SK-N-SH (cell line): ENCODE results near the gene PGAP3. TPM values are rescaled to one million over a fixed set of nuclear protein-coding genes. Genes with fewer than 3 reads are reported as not detected.
A peak's percentile ranks its signal among the peaks of the same experiment; 100 is the strongest.

Experiments used
- CTCF ChIA-PET: fragments of 300-600, 350-600 bp; formaldehyde crosslinking; extraction: SDS; loops from one replicate; lab custom pipeline; 2021; lab: Yijun Ruan, JAX
- POLR2A ChIA-PET: fragments of 350-600 bp; sonication (Branson Sonifier 250); formaldehyde crosslinking; extraction: SDS; loops from one replicate; lab custom pipeline; 2020; ENCODE audit warnings: antibody characterized with exemption, inconsistent platforms; lab: Yijun Ruan, JAX
- DNase-seq: peaks from one replicate; pipeline ENCODE4 v3.0.0; 2012
- H2AFZ ChIP-seq: fragments of 200-600 bp; sonication (generic); 2 replicates; pipeline ENCODE4 v1.8.1; 2016; ENCODE audit warnings: antibody characterized with exemption, mild to moderate bottlenecking, low read depth
- H3F3A ChIP-seq: fragments of 200-600 bp; sonication (generic); replicated peaks from 2 replicates; pipeline ENCODE3; 2016; ENCODE audit warnings: antibody characterized with exemption, mild to moderate bottlenecking; ENCODE audit not compliant: insufficient read depth
- H3K27ac ChIP-seq, 2 experiments: fragments of 200-500 bp in 1 of 2; fragments of 200-600 bp in 1 of 2; sonication (Bioruptor generic) in 1 of 2; sonication (generic), shearing (Covaris generic) in 1 of 2; 2 replicates each; pipeline versions ENCODE4 v1.5.1 to v1.6.1; 2014 to 2016; ENCODE audit warnings: low read depth in 2 of 2, inconsistent platforms in 1 of 2, low read length in 1 of 2, mild to moderate bottlenecking in 1 of 2, mixed read lengths in 1 of 2
- H3K27me3 ChIP-seq: fragments of 200-600 bp; sonication (generic), shearing (Covaris generic); 2 replicates; pipeline ENCODE4 v1.6.1; 2016; ENCODE audit warnings: mixed run types; ENCODE audit not compliant: insufficient read depth
- H3K36me3 ChIP-seq, 2 experiments: fragments of 200-500 bp in 1 of 2; fragments of 200-600 bp in 1 of 2; sonication (Bioruptor generic) in 1 of 2; sonication (generic) in 1 of 2; replicated peaks in 1 of 2; 2 replicates each; pipeline versions ENCODE3 to v1.5.1; 2014 to 2016; ENCODE audit warnings: low read length in 1 of 2, mild to moderate bottlenecking in 1 of 2; ENCODE audit not compliant: insufficient read depth in 2 of 2, control insufficient read depth in 1 of 2
- H3K4me1 ChIP-seq, 2 experiments: fragments of 200-500 bp in 1 of 2; fragments of 200-600 bp in 1 of 2; sonication (Bioruptor generic) in 1 of 2; sonication (generic), shearing (Covaris generic) in 1 of 2; 2 replicates each; pipeline versions ENCODE4 v1.5.1 to v1.6.1; 2014 to 2016; ENCODE audit warnings: low read depth in 1 of 2, low read length in 1 of 2, mixed run types in 1 of 2; ENCODE audit not compliant: insufficient read depth in 2 of 2, control insufficient read depth in 1 of 2
- H3K4me2 ChIP-seq: fragments of 200-600 bp; sonication (generic), shearing (Covaris generic); 2 replicates; pipeline ENCODE4 v1.6.1; 2017; ENCODE audit warnings: mixed run types
- H3K4me3 ChIP-seq, 2 experiments: fragments of 200-500 bp in 1 of 2; fragments of 200-600 bp in 1 of 2; sonication (Bioruptor generic) in 1 of 2; sonication (generic), shearing (Covaris generic) in 1 of 2; 2 replicates each; pipeline versions ENCODE4 v1.5.1 to v1.8.1; 2014 to 2016; ENCODE audit warnings: low read depth in 2 of 2, inconsistent platforms in 1 of 2, low read length in 1 of 2, mild to moderate bottlenecking in 1 of 2, mixed read lengths in 1 of 2, moderate library complexity in 1 of 2
- H3K79me2 ChIP-seq: fragments of 200-600 bp; sonication (generic); 2 replicates; pipeline ENCODE4 v1.8.1; 2017; ENCODE audit warnings: mild to moderate bottlenecking; ENCODE audit not compliant: insufficient read depth
- H3K9ac ChIP-seq: fragments of 200-600 bp; sonication (generic); 2 replicates; pipeline ENCODE4 v1.6.1; 2017; ENCODE audit warnings: mixed run types
- H3K9me2 ChIP-seq: fragments of 200-600 bp; sonication (generic); 2 replicates; pipeline ENCODE4 v1.6.1; 2017; ENCODE audit warnings: mixed run types
- H3K9me3 ChIP-seq: fragments of 200-600 bp; sonication (generic); 2 replicates; pipeline ENCODE4 v1.6.1; 2017; ENCODE audit warnings: mixed run types, mild to moderate bottlenecking, moderate library complexity
- H4K20me1 ChIP-seq: fragments of 200-600 bp; sonication (generic); 2 replicates; pipeline ENCODE4 v1.6.1; 2017; ENCODE audit warnings: mild to moderate bottlenecking, mixed run types; ENCODE audit not compliant: insufficient read depth
- EP300 ChIP-seq, 2 experiments: IDR thresholded peaks; 2 replicates each; pipeline versions ENCODE4 v1.4.0 to v1.6.1; 2012; ENCODE audit warnings: borderline replicate concordance in 1 of 2, low read depth in 1 of 2, low read length in 1 of 2
- FOSL2 ChIP-seq: IDR thresholded peaks from 2 replicates; pipeline ENCODE4 v1.4.0; 2012; ENCODE audit warnings: low read depth, mild to moderate bottlenecking, moderate library complexity, borderline replicate concordance
- FOXJ3 ChIP-seq: sonication (generic); formaldehyde crosslinking; IDR thresholded peaks from 2 replicates; pipeline ENCODE4 v1.5.1; 2020; ENCODE audit warnings: mild to moderate bottlenecking, missing genetic modification reagents
- GABPA ChIP-seq: IDR thresholded peaks from 2 replicates; pipeline ENCODE4 v1.4.0; 2012; ENCODE audit warnings: low read depth, mild to moderate bottlenecking
- JUND ChIP-seq: IDR thresholded peaks from 2 replicates; pipeline ENCODE4 v1.4.0; 2012
- MEF2A ChIP-seq: IDR thresholded peaks from 2 replicates; pipeline ENCODE4 v1.4.0; 2012; ENCODE audit warnings: low read depth, borderline replicate concordance
- MXI1 ChIP-seq: IDR thresholded peaks from 2 replicates; pipeline ENCODE4 v1.6.1; 2012; ENCODE audit warnings: mild to moderate bottlenecking, low read depth, low read length, improper control_type of control experiment
- NRF1 ChIP-seq: IDR thresholded peaks from 2 replicates; pipeline ENCODE4 v1.6.1; 2012; ENCODE audit warnings: low read depth, mild to moderate bottlenecking, low read length
- RCOR1 ChIP-seq: fragments of 150-350 bp; IDR thresholded peaks from 2 replicates; pipeline ENCODE4 v1.6.1; 2017; ENCODE audit warnings: antibody characterized with exemption, low read length
- SIN3A ChIP-seq: IDR thresholded peaks from 2 replicates; pipeline ENCODE4 v1.6.1; 2012; ENCODE audit warnings: low read depth, mild to moderate bottlenecking, low read length, moderate library complexity, borderline replicate concordance
- TAF1 ChIP-seq: IDR thresholded peaks from 2 replicates; pipeline ENCODE4 v1.6.1; 2012; ENCODE audit warnings: low read depth, mild to moderate bottlenecking, low read length, moderate library complexity, borderline replicate concordance
- YY1 ChIP-seq: IDR thresholded peaks from 2 replicates; pipeline ENCODE4 v1.4.0; 2012; ENCODE audit warnings: low read depth, mild to moderate bottlenecking
- WGBS: methylation state at CpG from one replicate; pipeline ENCODE4 v1.1.6; 2017; ENCODE audit warnings: low lambda C conversion rate; 5-methylcytosine and 5-hydroxymethylcytosine counted together
- polyA plus RNA-seq, 3 experiments: library from polyadenylated mRNA; depleted of rRNA; stranded (reverse); fragments of >200 nt; gene quantifications; 2 replicates each; pipeline ENCODE4 v1.2.3, GENCODE V29; 2012
- TF ChIP-seq, protein P1 (sequence below): IDR thresholded peaks from 2 replicates; pipeline ENCODE4 v1.4.0; 2012; ENCODE audit warnings: low read depth, borderline replicate concordance
- TF ChIP-seq, protein P2 (sequence below): fragments of 150-350 bp; IDR thresholded peaks from 2 replicates; pipeline ENCODE4 v1.6.1; 2017; ENCODE audit warnings: antibody characterized with exemption, low read length, low read depth, borderline replicate concordance
- TF ChIP-seq, protein P3 (sequence below): IDR thresholded peaks from 2 replicates; pipeline ENCODE4 v1.4.0; 2012; ENCODE audit warnings: low read depth
- TF ChIP-seq, protein P4 (sequence below): fragments of 150-350 bp; IDR thresholded peaks from 2 replicates; pipeline ENCODE4 v1.6.1; 2016; ENCODE audit warnings: mild to moderate bottlenecking, low read depth, low read length
- TF ChIP-seq, protein P5 (sequence below): IDR thresholded peaks from 2 replicates; pipeline ENCODE4 v1.4.0; 2012; ENCODE audit warnings: low read depth, borderline replicate concordance
- TF ChIP-seq, protein P6 (sequence below): fragments of 200-600 bp; sonication (generic); IDR thresholded peaks from 2 replicates; pipeline ENCODE4 v1.6.1; 2017; ENCODE audit warnings: antibody characterized with exemption, mild to moderate bottlenecking, moderate library complexity

The PGAP3 gene
- polyA plus RNA-seq, 1 of the 3 experiments (the other 2 are of a cell fraction): 20.9 TPM

DNA sequence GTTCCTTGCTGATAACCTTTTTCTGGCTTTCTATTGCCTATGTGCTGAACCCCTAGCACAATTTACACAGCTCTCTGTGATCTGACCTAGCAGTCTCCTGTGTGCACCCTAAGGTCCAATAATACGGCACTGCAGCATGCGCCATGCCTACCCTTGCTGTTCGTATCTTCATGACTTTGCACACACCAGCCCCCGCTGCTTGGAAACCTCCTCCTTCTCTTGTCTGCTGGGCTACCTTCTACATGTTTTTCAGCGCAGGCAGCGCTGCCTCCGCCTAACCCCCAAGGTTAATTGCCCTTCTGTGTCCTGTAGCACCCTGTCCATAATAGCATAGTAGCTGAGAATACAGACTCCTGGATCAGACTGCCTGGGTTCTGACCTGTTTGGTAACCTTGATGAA is 49.5 kb downstream of the PGAP3 start:
- Histone ChIP-seq H3K79me2 (peaks cover 61% of the 10 kb centered on the region), H3K4me2 (peak overlapping the region; percentile 83), H3F3A (no peaks in the 10 kb centered on the region), H4K20me1 (peaks cover 10% of the 10 kb centered on the region), H3K27me3 (no peaks in the 10 kb centered on the region), H2AFZ (no peak overlapping the region), H3K9me2 (no peaks in the 10 kb centered on the region), H3K4me3 (peak overlapping the region; percentile 88 to 97; a peak in 3 of 4 replicates), H3K9me3 (no peaks in the 10 kb centered on the region), H3K4me1 (peaks cover 0 to 24% of the 10 kb centered on the region in 2 experiments; a peak in 2 of 4 replicates), H3K9ac (peak overlapping the region; percentile 86; the same call in 1 of the 2 replicates), H3K36me3 (no peaks in the 10 kb centered on the region), H3K27ac (no peak overlapping the region)
- ChIA-PET CTCF (interaction anchor here (0.9 to 17.4 kb wide), 6 partner anchors 14 to 92 kb away, joined by 3 to 332 read pairs (median 8); partner anchors contain the start of genes MIEN1, PNMT and PPP1R1B), POLR2A (no interaction called here)
- 96% methylated on average over 7 of the region's 7 CpGs for WGBS
- TF ChIP-seq, protein P1, sequence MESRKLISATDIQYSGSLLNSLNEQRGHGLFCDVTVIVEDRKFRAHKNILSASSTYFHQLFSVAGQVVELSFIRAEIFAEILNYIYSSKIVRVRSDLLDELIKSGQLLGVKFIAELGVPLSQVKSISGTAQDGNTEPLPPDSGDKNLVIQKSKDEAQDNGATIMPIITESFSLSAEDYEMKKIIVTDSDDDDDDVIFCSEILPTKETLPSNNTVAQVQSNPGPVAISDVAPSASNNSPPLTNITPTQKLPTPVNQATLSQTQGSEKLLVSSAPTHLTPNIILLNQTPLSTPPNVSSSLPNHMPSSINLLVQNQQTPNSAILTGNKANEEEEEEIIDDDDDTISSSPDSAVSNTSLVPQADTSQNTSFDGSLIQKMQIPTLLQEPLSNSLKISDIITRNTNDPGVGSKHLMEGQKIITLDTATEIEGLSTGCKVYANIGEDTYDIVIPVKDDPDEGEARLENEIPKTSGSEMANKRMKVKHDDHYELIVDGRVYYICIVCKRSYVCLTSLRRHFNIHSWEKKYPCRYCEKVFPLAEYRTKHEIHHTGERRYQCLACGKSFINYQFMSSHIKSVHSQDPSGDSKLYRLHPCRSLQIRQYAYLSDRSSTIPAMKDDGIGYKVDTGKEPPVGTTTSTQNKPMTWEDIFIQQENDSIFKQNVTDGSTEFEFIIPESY: no peak
- TF ChIP-seq NRF1 (no peak), RCOR1 (no peak), MXI1 (no peak), TAF1 (no peak), FOXJ3 (CRISPR knock-in tag) (no peak), SIN3A (no peak), YY1 (no peak), FOSL2 (no peak), MEF2A (no peak), JUND (no peak), GABPA (no peak), EP300 (IDR thresholded peaks at IDR 0.05; ENCODE audit: borderline replicate concordance in 1 of 2, low read depth in 1 of 2, low read length in 1 of 2) (no peak)
- TF ChIP-seq, protein P2, sequence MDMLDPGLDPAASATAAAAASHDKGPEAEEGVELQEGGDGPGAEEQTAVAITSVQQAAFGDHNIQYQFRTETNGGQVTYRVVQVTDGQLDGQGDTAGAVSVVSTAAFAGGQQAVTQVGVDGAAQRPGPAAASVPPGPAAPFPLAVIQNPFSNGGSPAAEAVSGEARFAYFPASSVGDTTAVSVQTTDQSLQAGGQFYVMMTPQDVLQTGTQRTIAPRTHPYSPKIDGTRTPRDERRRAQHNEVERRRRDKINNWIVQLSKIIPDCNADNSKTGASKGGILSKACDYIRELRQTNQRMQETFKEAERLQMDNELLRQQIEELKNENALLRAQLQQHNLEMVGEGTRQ: no peak
- TF ChIP-seq, protein P3, sequence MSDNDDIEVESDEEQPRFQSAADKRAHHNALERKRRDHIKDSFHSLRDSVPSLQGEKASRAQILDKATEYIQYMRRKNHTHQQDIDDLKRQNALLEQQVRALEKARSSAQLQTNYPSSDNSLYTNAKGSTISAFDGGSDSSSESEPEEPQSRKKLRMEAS: no peak
- TF ChIP-seq, protein P4, sequence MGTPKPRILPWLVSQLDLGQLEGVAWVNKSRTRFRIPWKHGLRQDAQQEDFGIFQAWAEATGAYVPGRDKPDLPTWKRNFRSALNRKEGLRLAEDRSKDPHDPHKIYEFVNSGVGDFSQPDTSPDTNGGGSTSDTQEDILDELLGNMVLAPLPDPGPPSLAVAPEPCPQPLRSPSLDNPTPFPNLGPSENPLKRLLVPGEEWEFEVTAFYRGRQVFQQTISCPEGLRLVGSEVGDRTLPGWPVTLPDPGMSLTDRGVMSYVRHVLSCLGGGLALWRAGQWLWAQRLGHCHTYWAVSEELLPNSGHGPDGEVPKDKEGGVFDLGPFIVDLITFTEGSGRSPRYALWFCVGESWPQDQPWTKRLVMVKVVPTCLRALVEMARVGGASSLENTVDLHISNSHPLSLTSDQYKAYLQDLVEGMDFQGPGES: no peak
- TF ChIP-seq, protein P5, sequence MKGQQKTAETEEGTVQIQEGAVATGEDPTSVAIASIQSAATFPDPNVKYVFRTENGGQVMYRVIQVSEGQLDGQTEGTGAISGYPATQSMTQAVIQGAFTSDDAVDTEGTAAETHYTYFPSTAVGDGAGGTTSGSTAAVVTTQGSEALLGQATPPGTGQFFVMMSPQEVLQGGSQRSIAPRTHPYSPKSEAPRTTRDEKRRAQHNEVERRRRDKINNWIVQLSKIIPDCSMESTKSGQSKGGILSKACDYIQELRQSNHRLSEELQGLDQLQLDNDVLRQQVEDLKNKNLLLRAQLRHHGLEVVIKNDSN: no peak
- TF ChIP-seq, protein P6, sequence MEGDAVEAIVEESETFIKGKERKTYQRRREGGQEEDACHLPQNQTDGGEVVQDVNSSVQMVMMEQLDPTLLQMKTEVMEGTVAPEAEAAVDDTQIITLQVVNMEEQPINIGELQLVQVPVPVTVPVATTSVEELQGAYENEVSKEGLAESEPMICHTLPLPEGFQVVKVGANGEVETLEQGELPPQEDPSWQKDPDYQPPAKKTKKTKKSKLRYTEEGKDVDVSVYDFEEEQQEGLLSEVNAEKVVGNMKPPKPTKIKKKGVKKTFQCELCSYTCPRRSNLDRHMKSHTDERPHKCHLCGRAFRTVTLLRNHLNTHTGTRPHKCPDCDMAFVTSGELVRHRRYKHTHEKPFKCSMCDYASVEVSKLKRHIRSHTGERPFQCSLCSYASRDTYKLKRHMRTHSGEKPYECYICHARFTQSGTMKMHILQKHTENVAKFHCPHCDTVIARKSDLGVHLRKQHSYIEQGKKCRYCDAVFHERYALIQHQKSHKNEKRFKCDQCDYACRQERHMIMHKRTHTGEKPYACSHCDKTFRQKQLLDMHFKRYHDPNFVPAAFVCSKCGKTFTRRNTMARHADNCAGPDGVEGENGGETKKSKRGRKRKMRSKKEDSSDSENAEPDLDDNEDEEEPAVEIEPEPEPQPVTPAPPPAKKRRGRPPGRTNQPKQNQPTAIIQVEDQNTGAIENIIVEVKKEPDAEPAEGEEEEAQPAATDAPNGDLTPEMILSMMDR: no peak
- DNase-seq: no peak
